ENCODE results near the gene DUSP8. TPM values are rescaled to one million over a fixed set of nuclear protein-coding genes. Genes with fewer than 3 reads are reported as not detected.
"Not testable (repeated sequence)": the region's sequence is repeated elsewhere in the genome, so short reads cannot be mapped to it uniquely, and the experiment has no call there.

Gene DUSP8
- total RNA-seq, 2 experiments from 2014 or later = 0.22 to 0.23 TPM

DNA sequence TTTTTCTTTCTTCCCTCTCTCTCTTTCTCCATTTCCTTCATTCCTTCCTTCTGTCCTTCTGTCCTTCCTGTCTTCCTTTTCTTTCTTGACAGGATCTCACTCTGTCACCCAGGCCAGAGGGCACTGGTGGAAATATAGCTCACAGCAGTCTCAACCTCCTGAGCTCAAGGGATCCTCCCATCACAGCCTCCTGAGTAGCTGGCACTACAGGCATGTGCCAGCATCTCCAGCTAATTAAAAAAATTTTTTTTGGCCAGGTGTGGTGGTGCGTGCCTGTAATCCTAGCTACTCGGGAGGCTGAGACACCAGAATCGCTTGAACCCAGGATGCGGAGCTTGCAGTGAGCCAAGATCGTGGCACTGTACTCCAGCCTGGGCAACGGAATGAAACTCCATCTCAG is 4.8 kb upstream of the DUSP8 start:
- Mint-ChIP-seq H3K36me3 (ENCODE audit: low read depth) (no peaks in the 10 kb centered on the region), H3K4me1 (peaks cover 7% of the 10 kb centered on the region), H3K27me3 (peaks cover 24% of the 10 kb centered on the region), H3K9me3 (peaks cover 9% of the 10 kb centered on the region), H3K27ac (no peak overlapping the region), H3K4me3 (no peak overlapping the region)
- ChIA-PET POLR2A (no interaction called here), CTCF (interaction anchor here (0.6 to 0.7 kb wide), 3 partner anchors 29 to 374 kb away, joined by 3 to 4 read pairs (median 3); no protein-coding TSS in a partner anchor)
- no peak for DNase-seq

GRCh38 chr11:1575756-1576155 is 3.7 kb upstream of the DUSP8 start:
- POLR2A ChIA-PET; CTCF ChIA-PET; DNase-seq; H3K4me1 Mint-ChIP-seq; H3K4me3 Mint-ChIP-seq; H3K9me3 Mint-ChIP-seq; H3K27ac Mint-ChIP-seq; H3K36me3 Mint-ChIP-seq (ENCODE audit: low read depth): not testable (repeated sequence)
- peaks cover 26% of the 10 kb centered on the region for H3K27me3 Mint-ChIP-seq

DNA sequence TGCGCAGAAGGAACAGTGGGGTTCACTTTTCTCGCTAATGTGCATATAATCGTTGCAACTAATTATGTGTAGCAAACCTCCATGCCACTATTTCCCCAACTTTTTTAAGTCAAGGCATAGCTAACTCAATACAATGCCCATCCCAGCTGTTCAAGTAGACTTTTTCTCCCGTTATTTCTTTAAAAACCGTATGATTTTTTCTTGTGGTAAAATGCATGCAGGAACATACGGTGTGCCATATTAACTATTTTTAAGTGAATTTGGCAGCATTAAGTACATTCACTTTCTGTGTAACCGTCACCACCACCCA is 2.8 kb upstream of the DUSP8 start:
- Mint-ChIP-seq H3K4me1 (peaks cover 11% of the 10 kb centered on the region), H3K9me3 (peaks cover 9% of the 10 kb centered on the region), H3K36me3 (ENCODE audit: low read depth) (no peaks in the 10 kb centered on the region), H3K4me3 (no peak overlapping the region), H3K27me3 (peaks cover 32% of the 10 kb centered on the region), H3K27ac (no peak overlapping the region)
- CTCF ChIA-PET = interaction anchor here (0.6 to 2.6 kb wide), 24 partner anchors 10 to 1596 kb away, joined by 3 to 15 read pairs (median 4); partner anchors contain the start of genes POLR2L and TSPAN4
- no peak for DNase-seq
- POLR2A ChIA-PET = interaction anchor here (0.5 to 0.6 kb wide), 2 partner anchors 29 to 218 kb away, joined by 3 to 4 read pairs; no protein-coding TSS in a partner anchor

DNA sequence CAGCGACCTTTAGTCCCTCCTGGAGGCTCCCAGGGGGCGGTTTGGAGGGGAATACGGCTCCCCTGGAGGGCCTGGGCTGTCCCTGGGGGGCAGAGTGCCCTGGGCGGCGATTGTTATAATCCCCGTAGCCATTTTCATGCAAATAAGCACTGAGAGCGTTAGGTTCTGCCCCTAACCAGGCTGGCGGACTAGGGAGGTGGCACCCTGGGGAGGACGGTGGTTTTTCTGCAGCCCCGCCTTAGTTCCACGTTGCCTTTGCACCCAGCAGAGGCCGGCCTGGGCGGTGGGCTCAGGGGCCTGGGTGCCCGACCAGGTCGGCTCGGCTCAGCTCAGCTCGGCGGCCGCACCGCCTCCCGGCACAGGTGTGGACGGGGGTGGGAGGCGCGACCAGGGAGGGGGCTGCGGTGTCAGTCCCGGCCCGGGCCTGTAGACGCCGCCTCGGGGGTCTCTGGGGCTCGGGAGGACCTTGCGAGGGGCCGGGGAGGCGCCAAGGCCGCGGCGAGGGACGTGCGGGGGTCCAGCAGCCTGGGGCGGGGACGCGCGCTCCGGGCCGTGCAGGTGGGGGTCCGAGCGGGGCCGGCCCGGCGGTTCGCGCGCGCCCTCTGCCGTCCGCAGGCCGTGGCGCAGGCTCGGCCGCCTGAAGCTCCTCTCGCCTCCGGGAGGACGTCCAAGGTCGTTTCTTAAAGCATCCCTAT is 2.3 kb upstream of the DUSP8 start:
- ChIA-PET CTCF (interaction anchor here (0.6 to 2.6 kb wide), 26 partner anchors 8 to 1596 kb away, joined by 3 to 15 read pairs (median 4); partner anchors contain the start of genes POLR2L and TSPAN4), POLR2A (interaction anchor here (0.6 kb wide), 1 partner anchor 218 kb away, joined by 3 read pairs; no protein-coding TSS in a partner anchor)
- Mint-ChIP-seq H3K9me3 (peaks cover 9% of the 10 kb centered on the region), H3K27ac (no peak overlapping the region), H3K4me1 (peaks cover 11% of the 10 kb centered on the region), H3K4me3 (no peak overlapping the region), H3K36me3 (ENCODE audit: low read depth) (no peaks in the 10 kb centered on the region), H3K27me3 (peaks cover 35% of the 10 kb centered on the region)
- peak; percentile 42 for DNase-seq

GRCh38 chr11:1573903-1574237 is 1.8 kb upstream of the DUSP8 start:
- ChIA-PET CTCF (interaction anchor here (0.8 to 2.6 kb wide), 11 partner anchors 8 to 371 kb away, joined by 3 to 15 read pairs (median 4); no protein-coding TSS in a partner anchor), POLR2A (no interaction called here)
- Mint-ChIP-seq H3K9me3 (peaks cover 8% of the 10 kb centered on the region), H3K27me3 (peaks cover 36% of the 10 kb centered on the region), H3K4me3 (no peak overlapping the region), H3K4me1 (peaks cover 11% of the 10 kb centered on the region), H3K27ac (no peak overlapping the region), H3K36me3 (ENCODE audit: low read depth) (no peaks in the 10 kb centered on the region)
- DNase-seq = no peak

- peak overlapping the region; percentile 7 for H3K4me3 Mint-ChIP-seq
- H3K27ac Mint-ChIP-seq = no peak overlapping the region
- no peak for DNase-seq
- peaks cover 11% of the 10 kb centered on the region for H3K4me1 Mint-ChIP-seq
- H3K9me3 Mint-ChIP-seq = peaks cover 3% of the 10 kb centered on the region
- CTCF ChIA-PET = interaction anchor here (0.8 to 2.6 kb wide), 9 partner anchors 9 to 371 kb away, joined by 3 to 15 read pairs (median 4); no protein-coding TSS in a partner anchor
- H3K36me3 Mint-ChIP-seq (ENCODE audit: low read depth) = no peaks in the 10 kb centered on the region
- POLR2A ChIA-PET = no interaction called here
- H3K27me3 Mint-ChIP-seq = peaks cover 33% of the 10 kb centered on the region
Observed at GRCh38 chr11:1573077-1573902, 1.2 kb upstream of the DUSP8 start.

- H3K4me1 Mint-ChIP-seq = peaks cover 11% of the 10 kb centered on the region
- no peak overlapping the region for H3K4me3 Mint-ChIP-seq
- H3K9me3 Mint-ChIP-seq = no peaks in the 10 kb centered on the region
- no peak for DNase-seq
- ChIA-PET POLR2A (no interaction called here), CTCF (no interaction called here)
- H3K27me3 Mint-ChIP-seq = peaks cover 33% of the 10 kb centered on the region
- H3K27ac Mint-ChIP-seq = no peak overlapping the region
- no peaks in the 10 kb centered on the region for H3K36me3 Mint-ChIP-seq (ENCODE audit: low read depth)
Observed at GRCh38 chr11:1571760-1572196, 293 bp downstream of the DUSP8 start.

GRCh38 chr11:1570896-1571759 is 943 bp downstream of the DUSP8 start:
- H3K4me3 Mint-ChIP-seq = peak overlapping the region; percentile 48
- ChIA-PET CTCF (no interaction called here), POLR2A (no interaction called here)
- H3K9me3 Mint-ChIP-seq = no peaks in the 10 kb centered on the region
- H3K36me3 Mint-ChIP-seq (ENCODE audit: low read depth) = no peaks in the 10 kb centered on the region
- peak overlapping the region; percentile 36 for H3K27ac Mint-ChIP-seq
- peaks cover 11% of the 10 kb centered on the region for H3K4me1 Mint-ChIP-seq
- peaks cover 30% of the 10 kb centered on the region for H3K27me3 Mint-ChIP-seq
- DNase-seq = no peak

DNA sequence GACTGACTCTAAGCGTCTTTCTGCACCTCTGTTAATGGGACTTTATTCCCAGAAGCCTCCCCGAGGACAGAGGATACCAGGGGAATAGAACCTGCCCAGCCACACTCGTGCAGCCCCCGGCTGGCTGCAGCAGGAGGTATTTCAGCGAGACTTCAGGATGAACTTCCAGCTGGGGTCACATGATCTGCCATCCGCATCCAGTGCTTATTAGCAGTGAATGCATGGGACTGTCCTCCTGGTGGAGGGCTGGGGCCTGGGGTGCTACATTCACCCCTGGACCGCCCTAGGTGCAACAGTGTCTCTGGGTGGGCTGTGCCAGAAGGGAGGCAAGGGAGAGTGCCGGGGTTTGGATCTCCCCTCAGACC is 1.6 kb downstream of the DUSP8 start:
- CTCF ChIA-PET = no interaction called here
- Mint-ChIP-seq H3K9me3 (no peaks in the 10 kb centered on the region), H3K4me1 (peaks cover 11% of the 10 kb centered on the region), H3K36me3 (ENCODE audit: low read depth) (no peaks in the 10 kb centered on the region), H3K27me3 (peaks cover 26% of the 10 kb centered on the region), H3K4me3 (peak overlapping the region; percentile 48), H3K27ac (peak overlapping the region; percentile 36)
- POLR2A ChIA-PET = no interaction called here
- DNase-seq = no peak

GRCh38 chr11:1570001-1570453 is 2.0 kb downstream of the DUSP8 start:
- ChIA-PET POLR2A (no interaction called here), CTCF (no interaction called here)
- no peak overlapping the region for H3K4me3 Mint-ChIP-seq
- no peak overlapping the region for H3K27ac Mint-ChIP-seq
- peaks cover 11% of the 10 kb centered on the region for H3K4me1 Mint-ChIP-seq
- H3K36me3 Mint-ChIP-seq (ENCODE audit: low read depth) = no peaks in the 10 kb centered on the region
- H3K27me3 Mint-ChIP-seq = peaks cover 22% of the 10 kb centered on the region
- H3K9me3 Mint-ChIP-seq = no peaks in the 10 kb centered on the region
- DNase-seq = no peak

GRCh38 chr11:1569251-1569780 is 2.8 kb downstream of the DUSP8 start:
- CTCF ChIA-PET = no interaction called here
- H3K27ac Mint-ChIP-seq = no peak overlapping the region
- DNase-seq = no peak
- POLR2A ChIA-PET = no interaction called here
- peaks cover 11% of the 10 kb centered on the region for H3K4me1 Mint-ChIP-seq
- H3K9me3 Mint-ChIP-seq = no peaks in the 10 kb centered on the region
- peaks cover 19% of the 10 kb centered on the region for H3K27me3 Mint-ChIP-seq
- H3K36me3 Mint-ChIP-seq (ENCODE audit: low read depth) = no peaks in the 10 kb centered on the region
- peak overlapping the region; percentile 42 for H3K4me3 Mint-ChIP-seq

- no peak overlapping the region for H3K4me3 Mint-ChIP-seq
- H3K27me3 Mint-ChIP-seq = peaks cover 15% of the 10 kb centered on the region
- H3K4me1 Mint-ChIP-seq = peaks cover 5% of the 10 kb centered on the region
- no peaks in the 10 kb centered on the region for H3K36me3 Mint-ChIP-seq (ENCODE audit: low read depth)
- no peak for DNase-seq
- no peak overlapping the region for H3K27ac Mint-ChIP-seq
- no peaks in the 10 kb centered on the region for H3K9me3 Mint-ChIP-seq
- ChIA-PET CTCF (interaction anchor here (0.6 kb wide), 1 partner anchor 1002 kb away, joined by 3 read pairs; no protein-coding TSS in a partner anchor), POLR2A (no interaction called here)
Observed at GRCh38 chr11:1568441-1568911, 3.6 kb downstream of the DUSP8 start.

All from activated CD4-positive, alpha-beta T cell treated with anti-CD3 and anti-CD28 coated beads, Interleukin-2, amount 10 ng/mL, durations not matched to agents 7 days and 5 days (primary cell).